Body of pancreas (tissue), 4 donors: ENCODE measurements around the gene ELOB.

ENCODE experiments used
- POLR2A ChIP-seq, 3 donors: fragments of 450-650 bp; IDR thresholded peaks; one replicate each; pipeline ENCODE4 v1.6.1; 2016; ENCODE audit warnings: antibody characterized with exemption in 3 of 3, mild to moderate bottlenecking in 2 of 3
- TF ChIP-seq, protein P1 (sequence below), 7 experiments: fragments of 450-650 bp in 4 of 7; fragments of 200-600 bp in 3 of 7; sonication (generic) in 3 of 7; IDR thresholded peaks; one replicate each; pipeline ENCODE4 v1.5.1; 2016 to 2019; ENCODE audit warnings: antibody characterized with exemption in 7 of 7

DNA sequence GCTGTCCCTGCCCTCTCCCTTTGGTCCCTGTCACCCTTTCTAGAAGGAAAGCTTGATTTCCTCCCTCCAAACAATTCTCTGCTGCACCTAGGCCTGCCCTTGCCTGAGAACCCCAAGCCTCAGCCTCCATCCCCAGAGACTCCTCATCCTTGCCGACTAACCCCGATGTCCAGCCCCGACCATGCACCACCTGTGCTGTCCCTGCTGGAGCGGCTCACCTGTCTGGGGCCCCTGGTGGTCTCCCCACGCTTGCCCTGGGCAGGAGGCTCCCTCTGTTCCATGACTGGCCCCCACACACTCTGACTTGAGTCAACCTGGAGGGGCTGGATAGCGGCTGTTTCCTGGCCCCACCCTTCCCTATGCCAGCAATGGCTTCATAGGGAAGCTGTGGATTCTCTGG lies 36.6 kb downstream of the ELOB start:
- TF ChIP-seq, protein P1, sequence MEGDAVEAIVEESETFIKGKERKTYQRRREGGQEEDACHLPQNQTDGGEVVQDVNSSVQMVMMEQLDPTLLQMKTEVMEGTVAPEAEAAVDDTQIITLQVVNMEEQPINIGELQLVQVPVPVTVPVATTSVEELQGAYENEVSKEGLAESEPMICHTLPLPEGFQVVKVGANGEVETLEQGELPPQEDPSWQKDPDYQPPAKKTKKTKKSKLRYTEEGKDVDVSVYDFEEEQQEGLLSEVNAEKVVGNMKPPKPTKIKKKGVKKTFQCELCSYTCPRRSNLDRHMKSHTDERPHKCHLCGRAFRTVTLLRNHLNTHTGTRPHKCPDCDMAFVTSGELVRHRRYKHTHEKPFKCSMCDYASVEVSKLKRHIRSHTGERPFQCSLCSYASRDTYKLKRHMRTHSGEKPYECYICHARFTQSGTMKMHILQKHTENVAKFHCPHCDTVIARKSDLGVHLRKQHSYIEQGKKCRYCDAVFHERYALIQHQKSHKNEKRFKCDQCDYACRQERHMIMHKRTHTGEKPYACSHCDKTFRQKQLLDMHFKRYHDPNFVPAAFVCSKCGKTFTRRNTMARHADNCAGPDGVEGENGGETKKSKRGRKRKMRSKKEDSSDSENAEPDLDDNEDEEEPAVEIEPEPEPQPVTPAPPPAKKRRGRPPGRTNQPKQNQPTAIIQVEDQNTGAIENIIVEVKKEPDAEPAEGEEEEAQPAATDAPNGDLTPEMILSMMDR (IDR thresholded peaks at IDR 0.05), result no peak
- no peak for TF ChIP-seq POLR2A (IDR thresholded peaks at IDR 0.05)
